SH-SY5Y (cell line): ENCODE results near the gene SRRM2.

Source experiments
- GATA2 ChIP-seq: IDR thresholded peaks from 2 replicates; pipeline ENCODE4 v1.6.1; 2011; ENCODE audit warnings: mild to moderate bottlenecking, low read depth, low read length
- GATA3 ChIP-seq: IDR thresholded peaks from 2 replicates; pipeline ENCODE4 v1.6.1; 2011; ENCODE audit warnings: low read depth, mild to moderate bottlenecking, low read length, moderate library complexity

DNA sequence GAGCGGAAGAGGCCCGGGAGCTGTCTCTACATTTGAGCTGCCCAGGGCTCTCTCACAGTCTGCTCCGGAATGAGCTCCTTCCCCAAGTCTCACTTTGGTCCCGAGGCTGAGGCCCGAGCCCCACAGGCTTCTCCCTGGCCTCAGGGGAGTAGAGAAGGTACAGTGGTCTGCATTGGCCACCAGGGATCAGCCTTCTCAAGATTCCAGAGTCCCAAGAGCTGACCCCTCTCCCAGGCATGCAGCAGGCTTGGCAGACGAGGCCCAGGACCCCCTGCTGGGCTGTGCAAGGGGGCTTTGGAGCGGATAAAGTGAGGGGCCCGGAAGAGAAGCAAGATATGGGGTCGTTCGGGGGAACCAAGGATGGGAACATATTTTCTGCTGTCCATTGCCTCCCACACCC, 35.5 kb upstream of the SRRM2 start:
- TF ChIP-seq GATA2 (no peak), GATA3 (no peak)
